GM13976 (cell line): Measurements from ENCODE around the gene OR10J1.
"Not testable (repeated sequence)": the region's sequence is repeated elsewhere in the genome, so short reads cannot be mapped to it uniquely, and the experiment has no call there.

Source experiments
- DNase-seq: peaks from one replicate; pipeline ENCODE4 v3.0.0; 2012; ENCODE audit warnings: low spot score
- CTCF ChIP-seq: IDR thresholded peaks from 2 replicates; pipeline ENCODE4 v1.5.1; 2012; ENCODE audit warnings: borderline replicate concordance, mild to moderate bottlenecking; ENCODE audit not compliant: insufficient read depth; ENCODE audit errors: extremely low read depth, missing control alignments, control extremely low read depth
- in situ Hi-C: fragments of 300-500 bp; cut with MboI; formaldehyde crosslinking; loops from one replicate; pipeline ENCODE4 v1.12.0; 2022; ENCODE audit warnings: low sequenced_read_pairs, mixed read lengths, inconsistent platforms; ENCODE audit not compliant: unreplicated experiment

Gene OR10J1

GRCh38 chr1:159448181-159448580 is 8.7 kb downstream of the OR10J1 start:
- in situ Hi-C loops: loop anchor here (10.0 kb wide), 1 partner anchor 57 kb away; no protein-coding TSS in a partner anchor
- no peak for DNase-seq
- no peak for TF ChIP-seq CTCF

DNA sequence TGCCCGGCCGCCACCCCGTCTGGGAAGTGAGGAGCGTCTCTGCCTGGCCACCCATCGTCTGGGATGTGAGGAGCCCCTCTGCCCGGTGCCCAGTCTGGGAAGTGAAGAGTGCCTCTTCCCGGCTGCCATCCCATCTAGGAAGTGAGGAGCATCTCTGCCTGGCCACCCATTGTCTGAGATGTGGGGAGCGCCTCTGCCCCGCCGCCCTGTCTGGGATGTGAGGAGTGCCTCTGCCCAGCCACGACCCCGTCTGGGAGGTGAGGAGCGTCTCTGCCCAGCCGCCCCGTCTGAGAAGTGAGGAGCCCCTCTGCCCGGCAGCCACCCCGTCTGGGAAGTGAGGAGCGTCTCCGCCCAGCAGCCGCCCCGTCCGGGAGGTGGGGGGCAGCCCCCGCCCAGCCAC is 10.1 kb downstream of the OR10J1 start:
- in situ Hi-C loops: loop anchor here (10.0 kb wide), 1 partner anchor 55 kb away; no protein-coding TSS in a partner anchor
- DNase-seq: not testable (repeated sequence)

GRCh38 chr1:159459551-159459950 is 20.0 kb downstream of the OR10J1 start:
- no peak for TF ChIP-seq CTCF
- in situ Hi-C loops: no loop called here

GRCh38 chr1:159465191-159465603 is 25.7 kb downstream of the OR10J1 start:
- in situ Hi-C loops: no loop called here

More at GRCh38 chr1:159459551-159459950, 20.0 kb downstream of the OR10J1 start:
- DNase-seq: no peak

DNA sequence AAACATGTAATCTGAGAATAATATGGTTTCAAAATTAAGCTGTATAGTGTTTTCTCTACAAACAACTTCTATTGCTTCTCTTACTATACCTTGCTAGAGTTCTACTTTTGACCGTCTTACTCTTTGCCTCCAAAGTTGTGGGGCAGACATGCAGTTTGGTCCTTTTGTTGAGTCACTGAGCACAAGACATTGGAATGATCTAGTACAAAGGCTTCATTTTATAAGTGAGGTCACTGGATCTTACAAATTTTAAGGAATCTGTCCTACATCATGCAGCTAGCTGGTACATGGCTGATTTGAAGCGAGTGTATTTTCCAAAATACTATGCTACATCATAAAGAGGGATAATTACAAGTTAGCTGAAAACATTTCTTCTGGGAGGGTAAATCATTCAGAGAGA is 28.8 kb downstream of the OR10J1 start:
- TF ChIP-seq CTCF: no peak
- no peak for DNase-seq
- in situ Hi-C loops: no loop called here

More at GRCh38 chr1:159465191-159465603, 25.7 kb downstream of the OR10J1 start:
- TF ChIP-seq CTCF: no peak
- no peak for DNase-seq

- TF ChIP-seq CTCF: no peak
- in situ Hi-C loops: no loop called here
- DNase-seq: no peak
These were observed 30.5 kb downstream of the OR10J1 start for GRCh38 chr1:159469921-159470533.

GRCh38 chr1:159473335-159473734 is 33.8 kb downstream of the OR10J1 start:
- TF ChIP-seq CTCF: no peak
- in situ Hi-C loops: no loop called here
- DNase-seq: no peak
